ENCODE results near the gene C22orf23.

The C22orf23 gene

DNA sequence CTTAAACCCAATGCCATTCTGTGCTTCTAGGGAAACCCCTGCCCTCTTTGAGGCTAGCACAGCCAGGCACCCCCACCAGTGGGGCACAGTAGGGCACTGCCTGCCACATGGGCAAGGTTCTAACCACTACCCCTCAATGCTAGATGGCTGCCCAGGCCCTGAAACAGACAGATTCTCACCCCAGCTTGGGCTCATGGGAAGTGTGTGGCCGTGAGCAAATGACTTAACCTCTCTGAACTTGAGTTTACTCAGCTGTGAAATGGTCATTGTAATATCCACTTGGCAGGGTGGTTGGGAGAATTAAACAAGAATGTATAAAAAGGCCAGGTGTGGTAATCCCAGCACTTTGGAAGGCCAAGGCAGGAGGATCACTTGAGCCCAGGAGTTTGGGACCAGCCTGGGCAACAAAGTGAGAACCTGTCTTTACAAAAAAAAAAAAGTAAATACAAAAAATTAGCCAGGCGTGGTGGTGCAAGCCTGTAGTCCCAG lies 22.4 kb downstream of the C22orf23 start:
- TF ChIP-seq, protein P1, sequence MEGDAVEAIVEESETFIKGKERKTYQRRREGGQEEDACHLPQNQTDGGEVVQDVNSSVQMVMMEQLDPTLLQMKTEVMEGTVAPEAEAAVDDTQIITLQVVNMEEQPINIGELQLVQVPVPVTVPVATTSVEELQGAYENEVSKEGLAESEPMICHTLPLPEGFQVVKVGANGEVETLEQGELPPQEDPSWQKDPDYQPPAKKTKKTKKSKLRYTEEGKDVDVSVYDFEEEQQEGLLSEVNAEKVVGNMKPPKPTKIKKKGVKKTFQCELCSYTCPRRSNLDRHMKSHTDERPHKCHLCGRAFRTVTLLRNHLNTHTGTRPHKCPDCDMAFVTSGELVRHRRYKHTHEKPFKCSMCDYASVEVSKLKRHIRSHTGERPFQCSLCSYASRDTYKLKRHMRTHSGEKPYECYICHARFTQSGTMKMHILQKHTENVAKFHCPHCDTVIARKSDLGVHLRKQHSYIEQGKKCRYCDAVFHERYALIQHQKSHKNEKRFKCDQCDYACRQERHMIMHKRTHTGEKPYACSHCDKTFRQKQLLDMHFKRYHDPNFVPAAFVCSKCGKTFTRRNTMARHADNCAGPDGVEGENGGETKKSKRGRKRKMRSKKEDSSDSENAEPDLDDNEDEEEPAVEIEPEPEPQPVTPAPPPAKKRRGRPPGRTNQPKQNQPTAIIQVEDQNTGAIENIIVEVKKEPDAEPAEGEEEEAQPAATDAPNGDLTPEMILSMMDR (conservative IDR thresholded peaks at IDR 0.05; ENCODE audit: control insufficient read depth, insufficient read depth, low read depth, low read length), result no peak
- H3K4me3 ChIP-seq (ENCODE audit: control insufficient read depth, low read depth, low read length), result no peak overlapping the region
- DNase-seq (ENCODE audit: low read depth), result no peak

DNA sequence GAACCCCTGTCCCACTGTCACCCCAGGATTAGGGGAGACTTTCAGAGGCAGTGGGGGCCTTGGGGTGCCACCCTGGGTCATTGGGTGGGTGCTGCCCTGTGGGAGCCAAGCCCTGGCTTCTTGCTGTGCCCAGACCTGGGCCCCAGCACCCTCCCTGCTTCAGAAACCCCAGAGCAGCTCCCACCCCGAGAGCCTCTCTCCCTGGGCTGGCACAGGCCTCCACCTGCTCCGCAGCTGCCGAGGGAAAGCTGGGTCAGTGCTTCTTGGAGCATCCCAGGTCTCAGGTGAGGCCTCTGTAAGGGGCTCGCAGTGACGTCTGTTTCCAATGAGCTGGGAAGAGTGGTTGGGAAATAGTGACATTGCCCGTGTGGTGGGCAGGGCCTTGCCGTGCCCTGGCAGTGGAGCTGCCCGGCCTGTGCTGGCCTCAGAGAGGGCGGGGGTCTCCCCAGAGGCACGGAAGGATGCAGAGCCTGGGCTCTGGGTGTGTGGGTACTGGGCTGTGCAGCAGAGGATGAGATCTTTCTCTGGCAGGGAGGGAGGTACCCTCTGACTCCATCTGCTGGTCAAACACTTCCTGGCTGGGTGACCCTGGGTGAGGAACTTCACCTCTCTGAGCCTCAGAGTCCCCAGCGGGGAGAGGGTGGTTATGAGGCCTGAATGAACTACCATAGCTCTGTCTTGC lies 23.0 kb downstream of the C22orf23 start:
- TF ChIP-seq, protein P1 (conservative IDR thresholded peaks at IDR 0.05; ENCODE audit: control insufficient read depth, insufficient read depth, low read depth, low read length), result peak; percentile 59
- peak; percentile 49 for DNase-seq (ENCODE audit: low read depth)

DNA sequence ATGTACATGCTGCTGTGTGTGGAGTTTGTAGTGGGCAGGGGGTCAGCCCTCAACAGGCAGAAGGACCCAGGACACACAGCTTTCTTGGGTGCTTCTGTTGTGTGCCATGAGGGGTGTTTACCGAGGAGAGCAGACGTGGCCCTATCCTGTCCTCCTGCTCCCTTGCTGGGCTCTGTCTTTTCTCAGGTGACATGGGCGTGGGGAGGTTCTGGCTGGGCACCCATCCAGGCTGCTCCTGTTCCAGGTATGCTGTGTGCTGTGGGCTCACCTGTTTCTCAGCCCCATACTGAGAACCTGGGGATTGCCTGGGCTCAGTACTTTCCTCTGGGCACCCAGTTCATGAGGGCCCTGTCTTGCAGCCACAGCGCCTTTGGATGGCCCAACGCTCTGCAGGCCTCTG lies 24.0 kb downstream of the C22orf23 start:
- TF ChIP-seq, protein P1 (conservative IDR thresholded peaks at IDR 0.05; ENCODE audit: control insufficient read depth, insufficient read depth, low read depth, low read length), result no peak
- no peak overlapping the region for H3K4me3 ChIP-seq (ENCODE audit: control insufficient read depth, low read depth, low read length)
- DNase-seq (ENCODE audit: low read depth), result no peak

More for the DNA sequence above, 23.0 kb downstream of the C22orf23 start:
- H3K4me3 ChIP-seq (ENCODE audit: control insufficient read depth, low read depth, low read length), result no peak overlapping the region

DNA sequence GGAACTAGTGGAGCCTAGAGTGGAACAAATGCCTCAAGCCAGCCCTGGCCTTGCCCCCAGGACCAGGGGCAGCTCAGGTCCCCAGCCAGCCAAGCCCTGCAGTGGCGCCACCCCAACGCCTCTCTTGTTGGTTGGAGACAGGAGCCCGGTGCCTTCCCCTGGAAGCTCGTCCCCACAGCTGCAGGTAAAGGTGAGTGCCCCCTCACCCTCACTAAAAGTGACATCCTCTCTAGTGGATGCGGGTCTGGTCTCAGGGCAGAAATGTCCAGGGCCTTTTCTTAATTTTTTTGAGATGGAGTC lies 25.8 kb downstream of the C22orf23 start:
- TF ChIP-seq, protein P1 (conservative IDR thresholded peaks at IDR 0.05; ENCODE audit: control insufficient read depth, insufficient read depth, low read depth, low read length), result no peak
- DNase-seq (ENCODE audit: low read depth), result no peak

DNA sequence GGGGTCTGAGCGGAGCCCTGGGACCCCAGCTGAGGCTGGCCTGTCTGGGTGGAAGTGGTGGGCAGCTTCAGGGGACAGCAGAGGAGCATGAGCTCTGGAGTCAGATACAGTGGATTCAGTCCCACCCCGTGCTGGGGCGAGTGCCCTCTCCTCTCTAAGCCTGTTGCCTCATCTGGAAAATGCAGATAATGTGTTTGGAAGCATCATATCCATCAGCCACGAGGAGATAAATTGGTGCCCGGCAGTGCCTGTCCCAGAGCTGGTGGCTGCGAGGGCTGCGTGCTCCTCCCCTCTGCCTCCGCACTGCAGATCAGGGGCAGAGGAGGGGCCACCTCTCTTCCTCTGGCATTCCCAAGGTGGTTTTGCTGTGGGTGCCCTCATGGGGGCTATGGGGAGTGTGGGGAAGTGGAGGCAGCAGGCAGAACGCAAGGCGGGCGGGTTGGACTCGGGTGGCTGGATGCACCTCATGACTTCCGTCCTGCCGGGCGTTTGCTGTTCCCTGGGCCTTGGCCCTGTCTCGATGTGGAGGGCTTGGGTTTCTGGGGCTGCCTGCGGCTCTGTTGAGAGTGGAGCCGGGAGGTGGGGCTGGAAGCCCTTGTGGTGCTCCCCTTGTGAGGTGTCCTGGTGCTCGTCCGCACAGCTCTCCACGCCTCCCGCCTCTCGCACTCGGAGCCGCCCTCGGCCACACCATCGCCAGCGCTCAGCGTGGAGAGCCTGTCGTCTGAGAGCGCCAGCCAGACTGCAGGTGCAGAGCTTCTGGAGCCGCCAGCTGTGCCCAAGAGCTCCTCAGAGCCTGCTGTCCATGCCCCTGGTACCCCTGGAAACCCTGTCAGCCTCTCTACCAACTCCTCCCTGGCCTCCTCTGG lies 26.4 kb downstream of the C22orf23 start:
- no peak overlapping the region for H3K4me3 ChIP-seq (ENCODE audit: control insufficient read depth, low read depth, low read length)
- no peak for DNase-seq (ENCODE audit: low read depth)
- TF ChIP-seq, protein P1 (conservative IDR thresholded peaks at IDR 0.05; ENCODE audit: control insufficient read depth, insufficient read depth, low read depth, low read length), result no peak

More for the DNA sequence above, 25.8 kb downstream of the C22orf23 start:
- no peak overlapping the region for H3K4me3 ChIP-seq (ENCODE audit: control insufficient read depth, low read depth, low read length)

DNA sequence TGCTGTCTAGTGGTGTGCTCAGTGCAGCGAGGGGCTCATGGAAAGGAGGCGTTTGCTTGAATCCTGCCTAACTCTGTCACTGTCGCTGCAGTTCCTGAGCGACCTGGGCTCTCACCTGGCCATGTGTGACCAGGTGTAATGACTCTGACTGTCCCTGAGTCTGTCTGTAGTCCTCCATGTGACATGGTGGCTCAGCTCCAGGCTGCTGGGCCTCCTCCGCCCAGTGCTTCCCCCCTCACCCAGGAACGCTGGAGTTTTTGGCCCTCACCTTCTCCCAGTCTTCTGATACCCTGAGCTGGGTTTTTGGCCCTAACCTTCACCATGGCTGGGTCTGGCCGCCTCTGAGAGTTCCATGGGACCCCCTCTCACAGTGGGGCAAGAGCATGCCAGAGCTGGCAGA lies 27.0 kb downstream of the C22orf23 start:
- no peak for DNase-seq (ENCODE audit: low read depth)
- H3K4me3 ChIP-seq (ENCODE audit: control insufficient read depth, low read depth, low read length), result no peak overlapping the region
- TF ChIP-seq, protein P1 (conservative IDR thresholded peaks at IDR 0.05; ENCODE audit: control insufficient read depth, insufficient read depth, low read depth, low read length), result no peak

All from fibroblast of mammary gland (primary cell).